ENCODE results near the gene OSBPL5. TPM values are rescaled to one million over a fixed set of nuclear protein-coding genes. Genes with fewer than 3 reads are reported as not detected.

The OSBPL5 gene
- total and polyA plus RNA-seq, 2 of the 4 experiments (the other 2 are of a cell fraction) = 14.9 to 22.3 TPM

DNA sequence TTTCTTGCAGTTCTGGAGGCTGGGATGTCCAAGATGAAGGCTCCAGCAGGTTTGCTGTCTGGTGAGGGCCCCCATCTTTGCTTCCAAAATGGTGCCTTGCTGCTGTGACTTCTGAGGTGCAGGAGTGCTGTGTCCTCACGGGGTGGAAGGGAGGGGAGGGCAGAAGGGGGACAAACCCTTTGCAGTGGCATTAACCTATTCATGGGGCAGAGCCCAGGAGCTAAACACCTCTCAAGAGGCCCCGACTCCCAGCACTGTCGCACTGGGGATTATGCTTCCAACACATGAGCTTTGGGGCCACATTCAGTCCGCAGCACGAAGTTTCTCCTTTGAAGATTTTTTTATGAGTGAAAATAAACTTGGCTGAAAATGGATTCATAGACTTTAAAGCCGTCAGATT, 25.5 kb upstream of the OSBPL5 start:
- H2BK120ac ChIP-seq (ENCODE audit: low read depth, low read length) = no peak overlapping the region
- no peak overlapping the region for H3K18ac ChIP-seq (ENCODE audit: low read depth, low read length)
- H4K20me1 ChIP-seq (ENCODE audit: insufficient read depth, low read length) = no peaks in the 10 kb centered on the region
- TF ChIP-seq USF2 (IDR thresholded peaks at IDR 0.05; ENCODE audit: low read depth, low read length) = no peak
- no peak for TF ChIP-seq CHD1 (IDR thresholded peaks at IDR 0.05; ENCODE audit: low read depth, low read length)
- TF ChIP-seq MAFK (IDR thresholded peaks at IDR 0.05; ENCODE audit: low read depth, low read length) = no peak
- no peak for TF ChIP-seq MAZ (IDR thresholded peaks at IDR 0.05; ENCODE audit: borderline replicate concordance, low read depth, low read length)
- TF ChIP-seq NFE2L2 (IDR thresholded peaks at IDR 0.05; ENCODE audit: low read depth, low read length) = no peak
- no peak for TF ChIP-seq RFX5 (IDR thresholded peaks at IDR 0.05; ENCODE audit: low read depth, low read length)
- TF ChIP-seq MXI1 (IDR thresholded peaks at IDR 0.05; ENCODE audit: borderline replicate concordance, low read depth, low read length) = no peak
- no peak for TF ChIP-seq FOS (IDR thresholded peaks at IDR 0.05; ENCODE audit: low read depth, low read length)
- TF ChIP-seq SMC3 (IDR thresholded peaks at IDR 0.05; ENCODE audit: low read depth, low read length) = no peak
- no peak for TF ChIP-seq RCOR1 (IDR thresholded peaks at IDR 0.05; ENCODE audit: insufficient replicate concordance, low read length)
- TF ChIP-seq ELK1 (IDR thresholded peaks at IDR 0.05; ENCODE audit: borderline replicate concordance, low read depth, low read length) = no peak
- TF ChIP-seq BHLHE40 (IDR thresholded peaks at IDR 0.05; ENCODE audit: low read depth, low read length) = no peak
- no peak for TF ChIP-seq RAD21 (IDR thresholded peaks at IDR 0.05; ENCODE audit: low read length)
- no peak for TF ChIP-seq CEBPB (IDR thresholded peaks at IDR 0.05; ENCODE audit: low read depth, low read length)
- TF ChIP-seq CTCF (conservative IDR thresholded peaks at IDR 0.05; ENCODE audit: low read depth, low read length) = no peak
- no peak for TF ChIP-seq POLR2A (IDR thresholded peaks at IDR 0.05; ENCODE audit: low read depth, low read length)
- no peaks in the 10 kb centered on the region for H3K36me3 ChIP-seq (ENCODE audit: control insufficient read depth, insufficient read depth, low read length)
- H2AK5ac ChIP-seq (ENCODE audit: low read depth, low read length) = no peak overlapping the region
- H2BK5ac ChIP-seq (ENCODE audit: low read depth, low read length, poor library complexity, severe bottlenecking) = no peak overlapping the region
- no peak overlapping the region for H3K14ac ChIP-seq (replicated peaks; ENCODE audit: low read depth, low read length)
- no peaks in the 10 kb centered on the region for H3K4me1 ChIP-seq (ENCODE audit: control insufficient read depth, insufficient read depth, low read length)
- no peak overlapping the region for H3K23ac ChIP-seq (ENCODE audit: low read depth, low read length)
- H4K8ac ChIP-seq (ENCODE audit: low read depth in 2 of 2, low read length in 2 of 2) = no peak overlapping the region
- H3K27me3 ChIP-seq (ENCODE audit: control insufficient read depth, insufficient read depth, low read length) = peaks cover 40% of the 10 kb centered on the region
- H3K56ac ChIP-seq (ENCODE audit: extremely low read depth, insufficient read depth, low read length) = no peak overlapping the region
- no peak overlapping the region for H2AK9ac ChIP-seq (replicated peaks; ENCODE audit: low read depth, low read length, poor library complexity)
- in situ Hi-C loops (cut with MboI; ENCODE audit: low sequenced_read_pairs) (no loop called here), dilution Hi-C loops (cut with HindIII; ENCODE audit: low sequenced_read_pairs, unreplicated experiment) (no loop called here), intact Hi-C loops (cut with micrococcal nuclease) (no loop called here)
- ChIA-PET CTCF (no interaction called here), POLR2A (ENCODE audit: unreplicated experiment) (no interaction called here)
- ATAC-seq (ENCODE audit: low read depth) = no peak
- H3K9ac ChIP-seq (ENCODE audit: low read depth, low read length) = no peak overlapping the region
- BruUV-seq (replicated peaks) = no TSS peak
- no peak overlapping the region for H4K91ac ChIP-seq (ENCODE audit: insufficient read depth, low read depth, low read length)
- H2BK20ac ChIP-seq (ENCODE audit: low read depth, low read length) = no peak overlapping the region
- H3K9me1 ChIP-seq (ENCODE audit: insufficient read depth, low read length) = no peaks in the 10 kb centered on the region
- DNase-seq = no peak
- H3K4ac ChIP-seq (ENCODE audit: low read depth, low read length) = no peak overlapping the region
- H3K4me3 ChIP-seq (ENCODE audit: insufficient read depth, low read depth, low read length) = no peak overlapping the region
- no peaks in the 10 kb centered on the region for H3K9me3 ChIP-seq (ENCODE audit: control insufficient read depth, insufficient read depth, low read length)
- no peaks in the 10 kb centered on the region for H3K79me1 ChIP-seq (ENCODE audit: low read depth in 1 of 2, low read length in 2 of 2)
- H2BK15ac ChIP-seq (ENCODE audit: low read depth, low read length) = no peak overlapping the region
- no peak overlapping the region for H4K5ac ChIP-seq (ENCODE audit: low read depth, low read length)
- no peak overlapping the region for H2AFZ ChIP-seq (replicated peaks; ENCODE audit: low read length, poor library complexity)
- WGBS, 2 experiments (ENCODE audit: extremely low coverage in 2 of 2, insufficient read length in 1 of 2) = 63% methylated on average over 3 of the region's 6 CpGs; no CpG with 5 or more reads in 1 of the 2 experiments
- no peak overlapping the region for H3K4me2 ChIP-seq (ENCODE audit: low read depth, low read length)
- no peak overlapping the region for H3K27ac ChIP-seq (ENCODE audit: insufficient read depth, low read length)

All from IMR-90 (cell line).